Mucosa of gallbladder (tissue), 1 donor: ENCODE data around the gene LSM10. TPM values are rescaled to one million over a fixed set of nuclear protein-coding genes. Genes with fewer than 3 reads are reported as not detected.

Source experiments
- DNase-seq: peaks from one replicate; pipeline ENCODE4 v3.0.0-alpha.2; 2020; ENCODE audit warnings: low spot score
- total RNA-seq: library from RNA; stranded (reverse); gene quantifications from one replicate; pipeline ENCODE4 v1.2.1, GENCODE V29; 2021
- donor health status: DM: no; HTN: no; CAD: no.

Gene LSM10
- total RNA-seq, 1 donor from 2014 or later = 41.3 TPM

GRCh38 chr1:36351227-36351977 is 46.3 kb downstream of the LSM10 start:
- no peak for DNase-seq

- DNase-seq = peak; percentile 51
These were observed 47.0 kb downstream of the LSM10 start for GRCh38 chr1:36350659-36351226.

GRCh38 chr1:36349839-36350238 is 47.9 kb downstream of the LSM10 start:
- DNase-seq = peak; percentile 35

- no peak for DNase-seq
These were observed 48.5 kb downstream of the LSM10 start for GRCh38 chr1:36349241-36349671.

GRCh38 chr1:36346741-36347370 is 50.9 kb downstream of the LSM10 start:
- DNase-seq = no peak

GRCh38 chr1:36345353-36345752 is 52.4 kb downstream of the LSM10 start:
- no peak for DNase-seq

GRCh38 chr1:36344395-36344680 is 53.4 kb downstream of the LSM10 start:
- no peak for DNase-seq

- DNase-seq = no peak
These were observed 53.9 kb downstream of the LSM10 start for GRCh38 chr1:36343651-36344394.

Other genes with a start within 250 kb of the LSM10 start
- 57.7 TPM for gene TRAPPC3, start 248.4 kb downstream of the LSM10 start, total RNA-seq
- 123 TPM for gene MAP7D1, start 241.7 kb downstream of the LSM10 start, total RNA-seq
- gene THRAP3, start 173.5 kb downstream of the LSM10 start, total RNA-seq = 81.1 TPM
- 12.1 TPM for gene SH3D21, start 91.5 kb downstream of the LSM10 start, total RNA-seq
- gene EVA1B, start 74.3 kb downstream of the LSM10 start, total RNA-seq = 30.3 TPM
- 61.2 TPM for gene STK40, start 12.0 kb downstream of the LSM10 start, total RNA-seq
- 17.1 TPM for gene OSCP1, start 52.5 kb upstream of the LSM10 start, total RNA-seq
- gene MRPS15, start 66.5 kb upstream of the LSM10 start, total RNA-seq = 47.4 TPM
- 13.2 TPM for gene CSF3R, start 85.0 kb upstream of the LSM10 start, total RNA-seq